Sigmoid colon (tissue), 7 donors: Measurements from ENCODE around the gene RAB20. TPM values are rescaled to one million over a fixed set of nuclear protein-coding genes. Genes with fewer than 3 reads are reported as not detected.

ENCODE experiments used
- DNase-seq: peaks from one replicate; pipeline ENCODE4 v3.0.0-alpha.2; 2019
- H3K27ac ChIP-seq, 4 donors: fragments of 200-600 bp; sonication (generic); one replicate each; pipeline ENCODE4 v1.5.1; 2016 to 2019; ENCODE audit warnings: mild to moderate bottlenecking in 1 of 4
- H3K27me3 ChIP-seq, 3 donors: fragments of 200-600 bp; sonication (generic); one replicate each; pipeline ENCODE4 v1.5.1; 2019; ENCODE audit warnings: mild to moderate bottlenecking in 1 of 3
- H3K36me3 ChIP-seq, 4 donors: fragments of 200-600 bp; sonication (generic); one replicate each; pipeline ENCODE4 v1.5.1; 2016 to 2019
- H3K4me1 ChIP-seq, 4 donors: fragments of 200-600 bp; sonication (generic); one replicate each; pipeline ENCODE4 v1.5.1; 2017 to 2019
- H3K4me3 ChIP-seq, 4 donors: fragments of 200-600 bp; sonication (generic); one replicate each; pipeline ENCODE4 v1.5.1; 2017 to 2019; ENCODE audit warnings: mild to moderate bottlenecking in 2 of 4, moderate library complexity in 1 of 4
- H3K9me3 ChIP-seq, 4 donors: fragments of 200-600 bp in 3 of 4; sonication (generic) in 3 of 4; one replicate each; pipeline versions ENCODE4 v1.5.1 to v1.6.1; 2013 to 2019
- EP300 ChIP-seq, 4 donors: sonication (generic); formaldehyde crosslinking; IDR thresholded peaks; one replicate each; pipeline ENCODE4 v1.6.1; 2017; ENCODE audit warnings: antibody characterized with exemption in 4 of 4
- POLR2A ChIP-seq, 2 donors: fragments of 450-650 bp; IDR thresholded peaks; one replicate each; pipeline ENCODE4 v1.6.1; 2016; ENCODE audit warnings: antibody characterized with exemption in 2 of 2, mild to moderate bottlenecking in 2 of 2, moderate library complexity in 2 of 2
- POLR2AphosphoS5 ChIP-seq, 4 donors: sonication (generic); formaldehyde crosslinking; IDR thresholded peaks; one replicate each; pipeline ENCODE4 v1.6.1; 2017; ENCODE audit warnings: antibody characterized with exemption in 4 of 4
- WGBS, 2 donors: extraction: QIAGEN DNeasy Blood & Tissue Kit; methylation state at CpG; one replicate each; pipeline ENCODE4 v1.1.7; 2013; 5-methylcytosine and 5-hydroxymethylcytosine counted together
- intact Hi-C: fragments of 100-400 bp; cut with DNase I; formaldehyde crosslinking; loops from one replicate; pipeline ENCODE4 v1.15.1; 2023
- polyA plus RNA-seq, 3 donors: library from polyadenylated mRNA; stranded (reverse); fragments of 200-250 nt; gene quantifications; one replicate each; pipeline ENCODE4 v1.2.3, GENCODE V29; 2013
- total RNA-seq, 4 donors: library from RNA; depleted of rRNA; stranded (reverse); fragments of >200 nt; gene quantifications; one replicate each; pipeline ENCODE4 v1.1.0, GENCODE V29; 2016
- TF ChIP-seq, protein P1 (sequence below), 4 experiments: fragments of 450-650 bp in 3 of 4; fragments of 200-600 bp in 1 of 4; IDR thresholded peaks; one replicate each; pipeline ENCODE4 v1.5.1; 2016 to 2019; ENCODE audit warnings: antibody characterized with exemption in 4 of 4, mild to moderate bottlenecking in 3 of 4, moderate library complexity in 2 of 4
- donor health status: healthy with polysubstance abuse.
- donor health status: Bipolar disorder and iron deficiency.
- donor health status: healthy.

RAB20 gene
- total and polyA plus RNA-seq, 7 donors: 6.9 to 61.7 (median 21.3) TPM

DNA sequence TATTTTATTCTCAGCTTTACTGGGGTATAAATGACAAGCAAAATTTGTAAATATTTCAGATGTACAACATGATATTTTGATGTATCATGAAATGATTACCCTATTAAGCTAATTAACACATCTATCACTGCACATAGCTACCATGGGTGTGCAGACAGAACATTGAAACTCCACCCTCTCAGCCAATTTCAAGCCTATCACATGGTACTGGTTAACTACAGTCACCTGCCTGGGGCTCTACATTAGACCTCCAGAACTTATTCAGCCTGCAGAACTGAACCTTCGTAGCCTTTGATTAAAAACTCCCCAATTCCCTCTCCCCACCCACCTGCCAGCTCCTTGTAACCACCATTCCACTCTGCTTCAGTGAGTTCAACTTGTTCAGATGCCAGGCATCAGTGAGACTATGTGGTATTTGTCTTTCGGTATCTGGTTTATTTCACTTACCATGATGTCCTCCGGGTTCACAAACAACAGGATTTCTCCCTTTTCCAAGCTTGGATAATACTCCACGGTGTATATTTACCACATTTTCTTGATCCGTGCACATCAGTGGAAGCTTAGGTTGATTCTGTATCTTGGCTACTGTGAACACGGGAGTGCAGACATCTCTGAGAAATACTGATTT, 19.2 kb downstream of the RAB20 start:
- no peak for DNase-seq
- intact Hi-C loops: no loop called here
- Histone ChIP-seq H3K4me1 (peaks cover 0 to 61% (median 38%) of the 10 kb centered on the region in 4 donors), H3K9me3 (no peaks in the 10 kb centered on the region), H3K27me3 (no peaks in the 10 kb centered on the region), H3K27ac (peak overlapping the region; percentile 61 to 85 (median 72)), H3K4me3 (no peak overlapping the region), H3K36me3 (no peaks in the 10 kb centered on the region)
- WGBS, 2 donors: 78 to 82% methylated on average over 6 of the region's 6 CpGs
- TF ChIP-seq POLR2A (IDR thresholded peaks at IDR 0.05) (no peak), POLR2AphosphoS5 (IDR thresholded peaks at IDR 0.05) (peak in 2 of 4 donors; percentile 58 to 74)

DNA sequence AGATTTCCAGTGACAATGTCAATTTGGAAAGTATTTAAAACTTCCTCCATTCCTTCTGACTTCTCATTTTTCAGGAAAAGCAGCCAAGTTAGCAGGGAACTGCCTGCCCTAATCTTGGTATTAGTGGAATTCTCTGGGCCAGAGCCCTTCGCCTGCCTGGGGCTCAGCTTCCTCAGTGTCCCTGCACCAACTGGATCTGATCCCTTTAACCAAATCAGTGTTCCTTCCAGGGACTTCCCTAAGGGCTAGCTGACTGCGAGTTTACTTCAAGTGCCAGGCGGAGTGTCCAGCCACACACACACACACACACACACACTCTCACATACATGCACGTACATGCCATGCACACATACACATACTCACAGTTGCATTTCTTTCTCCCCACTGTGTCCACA, 20.0 kb downstream of the RAB20 start:
- Histone ChIP-seq H3K9me3 (no peaks in the 10 kb centered on the region), H3K36me3 (no peaks in the 10 kb centered on the region), H3K27me3 (no peaks in the 10 kb centered on the region), H3K27ac (peak overlapping the region; percentile 61 to 85 (median 72)), H3K4me1 (peaks cover 0 to 56% (median 34%) of the 10 kb centered on the region in 4 donors), H3K4me3 (no peak overlapping the region)
- intact Hi-C loops: no loop called here
- peak; percentile 57 for DNase-seq
- WGBS, 2 donors: 32 to 54% methylated on average over 4 of the region's 4 CpGs
- TF ChIP-seq POLR2AphosphoS5 (IDR thresholded peaks at IDR 0.05): peak in 1 of 4 donors; percentile 6
- TF ChIP-seq, protein P1, sequence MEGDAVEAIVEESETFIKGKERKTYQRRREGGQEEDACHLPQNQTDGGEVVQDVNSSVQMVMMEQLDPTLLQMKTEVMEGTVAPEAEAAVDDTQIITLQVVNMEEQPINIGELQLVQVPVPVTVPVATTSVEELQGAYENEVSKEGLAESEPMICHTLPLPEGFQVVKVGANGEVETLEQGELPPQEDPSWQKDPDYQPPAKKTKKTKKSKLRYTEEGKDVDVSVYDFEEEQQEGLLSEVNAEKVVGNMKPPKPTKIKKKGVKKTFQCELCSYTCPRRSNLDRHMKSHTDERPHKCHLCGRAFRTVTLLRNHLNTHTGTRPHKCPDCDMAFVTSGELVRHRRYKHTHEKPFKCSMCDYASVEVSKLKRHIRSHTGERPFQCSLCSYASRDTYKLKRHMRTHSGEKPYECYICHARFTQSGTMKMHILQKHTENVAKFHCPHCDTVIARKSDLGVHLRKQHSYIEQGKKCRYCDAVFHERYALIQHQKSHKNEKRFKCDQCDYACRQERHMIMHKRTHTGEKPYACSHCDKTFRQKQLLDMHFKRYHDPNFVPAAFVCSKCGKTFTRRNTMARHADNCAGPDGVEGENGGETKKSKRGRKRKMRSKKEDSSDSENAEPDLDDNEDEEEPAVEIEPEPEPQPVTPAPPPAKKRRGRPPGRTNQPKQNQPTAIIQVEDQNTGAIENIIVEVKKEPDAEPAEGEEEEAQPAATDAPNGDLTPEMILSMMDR (IDR thresholded peaks at IDR 0.05): no peak

DNA sequence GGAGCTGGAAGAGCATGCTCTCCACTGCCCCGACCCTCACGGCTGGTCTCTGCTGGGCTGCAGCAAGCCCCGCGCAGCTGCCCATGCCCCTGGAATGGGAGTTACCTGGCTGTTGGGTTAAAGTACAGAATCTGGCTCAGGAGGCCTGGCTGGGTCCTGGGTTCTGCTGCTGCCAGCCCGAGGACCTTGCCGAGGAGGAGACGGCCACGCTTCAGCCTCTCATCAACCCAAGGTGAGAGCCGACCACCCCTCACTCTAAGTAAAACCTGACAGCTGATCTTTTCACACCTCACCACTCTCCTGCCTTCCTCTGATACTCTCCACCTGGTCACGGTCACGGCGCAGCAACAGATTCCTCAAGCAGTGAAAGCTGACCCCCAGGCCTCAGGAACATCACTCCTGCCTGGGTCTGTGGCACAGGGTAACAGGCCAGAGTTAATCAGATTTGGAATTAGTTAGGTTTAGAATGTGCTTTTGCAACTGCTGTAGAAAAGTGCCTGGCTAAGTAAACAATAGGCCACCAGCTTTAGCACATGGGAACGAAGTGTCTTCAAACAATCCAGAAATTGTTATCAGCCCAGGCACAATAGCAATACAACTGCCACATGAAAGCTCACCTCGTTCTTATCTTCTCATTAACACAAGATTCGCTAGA, 20.5 kb downstream of the RAB20 start:
- intact Hi-C loops: no loop called here
- no peaks in the 10 kb centered on the region for H3K9me3 ChIP-seq
- no peaks in the 10 kb centered on the region for H3K27me3 ChIP-seq
- no peaks in the 10 kb centered on the region for H3K36me3 ChIP-seq
- peaks cover 0 to 50% (median 30%) of the 10 kb centered on the region in 4 donors for H3K4me1 ChIP-seq
- peak overlapping the region; percentile 61 to 85 (median 72) for H3K27ac ChIP-seq
- TF ChIP-seq POLR2A (IDR thresholded peaks at IDR 0.05) (no peak), EP300 (IDR thresholded peaks at IDR 0.05) (no peak), POLR2AphosphoS5 (IDR thresholded peaks at IDR 0.05) (no peak)
- TF ChIP-seq, protein P1 (IDR thresholded peaks at IDR 0.05): no peak
- DNase-seq: peak; percentile 55
- no peak overlapping the region for H3K4me3 ChIP-seq
- WGBS, 2 donors: 39 to 78% methylated on average over 15 of the region's 15 CpGs

DNA sequence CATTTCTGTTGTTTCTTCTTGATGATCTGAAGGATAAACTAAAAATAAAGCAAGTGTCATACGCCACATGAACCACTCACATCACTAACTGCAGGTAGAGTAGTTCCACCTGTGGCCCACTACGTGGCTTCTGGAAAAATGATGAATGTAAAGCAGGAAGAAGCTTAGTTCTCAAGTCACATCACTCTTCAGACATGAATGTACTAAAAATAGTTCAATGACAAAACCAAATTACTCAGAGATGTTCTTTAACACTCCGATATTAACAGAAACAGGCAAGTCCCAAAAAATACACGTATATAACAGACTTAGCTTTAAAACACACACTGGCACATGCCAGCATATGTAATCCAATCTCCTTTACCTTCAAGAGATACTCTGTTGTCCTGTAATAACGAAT, 21.6 kb downstream of the RAB20 start:
- Histone ChIP-seq H3K4me1 (peaks cover 0 to 40% (median 29%) of the 10 kb centered on the region in 4 donors), H3K36me3 (no peaks in the 10 kb centered on the region), H3K4me3 (no peak overlapping the region), H3K9me3 (no peaks in the 10 kb centered on the region), H3K27me3 (no peaks in the 10 kb centered on the region), H3K27ac (no peak overlapping the region)
- intact Hi-C loops: no loop called here
- 85 to 87% methylated on average over 5 of the region's 5 CpGs for WGBS, 2 donors
- no peak for DNase-seq
- no peak for TF ChIP-seq POLR2AphosphoS5 (IDR thresholded peaks at IDR 0.05)
- no peak for TF ChIP-seq EP300 (IDR thresholded peaks at IDR 0.05)
- no peak for TF ChIP-seq POLR2A (IDR thresholded peaks at IDR 0.05)
- TF ChIP-seq, protein P1 (IDR thresholded peaks at IDR 0.05): no peak

DNA sequence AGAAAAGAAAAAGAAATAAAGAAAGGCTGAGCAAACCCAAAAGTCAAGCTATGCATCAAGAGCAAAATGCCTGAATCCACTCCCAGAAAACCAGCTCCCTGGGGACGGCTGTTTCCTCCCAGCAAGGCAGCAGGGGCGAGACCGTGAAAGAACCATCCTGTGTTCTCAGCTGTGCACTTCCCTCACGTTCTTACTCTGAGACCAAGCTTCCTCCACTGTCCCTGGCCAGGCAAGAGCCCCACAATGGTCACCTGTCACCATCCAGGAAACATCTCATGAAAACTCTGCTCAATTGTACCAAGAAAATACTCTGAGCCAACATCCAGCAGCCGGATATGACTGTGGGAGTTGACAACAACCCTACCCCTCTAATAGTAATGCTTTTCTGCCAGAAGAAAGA, 22.9 kb downstream of the RAB20 start:
- WGBS, 2 donors: 15 to 35% methylated on average over 5 of the region's 5 CpGs
- peaks cover 0 to 38% (median 29%) of the 10 kb centered on the region in 4 donors for H3K4me1 ChIP-seq
- intact Hi-C loops: no loop called here

More for the DNA sequence above, 22.9 kb downstream of the RAB20 start:
- Histone ChIP-seq H3K4me3 (no peak overlapping the region), H3K9me3 (no peaks in the 10 kb centered on the region), H3K27me3 (no peaks in the 10 kb centered on the region), H3K27ac (peak overlapping the region in 3 of 4 donors; percentile 17 to 42 (median 20)), H3K36me3 (no peaks in the 10 kb centered on the region)
- no peak for DNase-seq
- peak in 2 of 4 donors; percentile 7 to 33 for TF ChIP-seq POLR2AphosphoS5 (IDR thresholded peaks at IDR 0.05)
- TF ChIP-seq, protein P1 (IDR thresholded peaks at IDR 0.05): no peak
